Stimulated activated CD8-positive, alpha-beta memory T cell treated with anti-CD3 and anti-CD28 coated beads, Interleukin-7, amount 100 ng/mL, for 1 hour (primary cell): Measurements from ENCODE around the gene FGF14.

Experiments
- DNase-seq, 2 donors: peaks; one replicate each; pipeline ENCODE4 v3.0.0-alpha.2; 2020; ENCODE audit warnings: low read depth in 2 of 2

The FGF14 gene

DNA sequence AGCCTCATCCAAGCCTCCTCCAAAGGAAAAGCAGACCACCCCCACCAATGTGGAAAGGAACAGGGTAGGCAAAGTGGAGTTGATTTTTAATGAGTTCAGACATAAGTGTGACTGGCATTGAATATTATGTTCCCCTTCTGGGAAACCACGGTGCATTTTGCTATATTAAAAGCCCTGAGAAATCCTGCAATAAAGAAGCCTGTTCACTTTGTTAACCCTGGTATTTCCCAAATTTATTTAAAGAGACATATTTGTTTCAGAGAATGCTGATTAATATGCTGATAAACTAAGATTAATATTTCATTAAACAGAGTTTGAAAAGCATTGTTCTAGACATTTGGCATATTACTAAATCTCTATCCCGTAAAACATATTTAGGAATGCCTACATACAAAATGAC is 151.4 kb downstream of the FGF14 start:
- no peak for DNase-seq

DNA sequence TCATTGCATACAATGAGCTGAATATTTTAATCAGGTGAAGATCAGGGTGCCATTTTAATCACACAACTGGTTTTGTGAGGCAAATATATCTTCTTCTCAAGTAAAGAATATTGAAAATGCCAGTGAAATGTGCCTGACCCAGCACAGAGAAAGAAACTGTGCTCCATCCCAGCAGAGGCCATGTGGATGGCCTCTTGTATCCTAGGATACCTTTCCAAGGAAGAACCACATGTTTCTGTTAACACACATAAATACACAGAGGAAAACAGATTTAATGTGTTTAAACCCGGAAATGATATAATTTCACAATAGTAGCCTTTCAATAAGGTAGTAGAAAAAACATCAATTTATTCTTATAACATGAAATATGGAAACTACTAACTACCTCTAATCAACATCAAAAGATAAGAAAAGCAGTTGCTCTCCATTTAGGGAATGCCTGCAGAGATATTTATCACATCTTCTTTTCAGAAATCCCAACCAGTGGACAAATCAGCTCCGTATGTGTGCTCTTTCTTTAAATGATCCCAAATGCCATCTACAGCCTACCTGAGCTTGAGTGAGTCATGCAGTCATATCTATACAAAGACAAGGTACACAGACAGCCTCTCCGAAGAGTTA is 157.1 kb downstream of the FGF14 start:
- no peak for DNase-seq

DNA sequence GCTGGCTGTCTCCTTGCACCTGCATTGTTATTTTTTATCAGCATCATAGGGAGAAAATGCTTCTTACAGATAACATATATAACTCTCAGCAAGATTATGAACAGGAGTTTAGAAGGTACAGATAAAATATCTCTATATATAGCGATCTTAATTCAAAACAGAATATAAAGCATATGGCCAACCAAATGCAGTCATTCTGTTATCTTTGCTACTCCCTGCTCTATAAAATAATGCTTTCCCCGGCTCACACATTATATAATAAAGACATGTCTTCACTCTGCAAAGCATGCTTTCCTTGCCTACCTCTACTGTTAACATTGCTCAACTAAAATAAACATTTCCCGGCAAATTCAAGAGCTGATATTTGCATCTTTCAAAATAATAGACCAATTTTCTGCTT is 161.7 kb downstream of the FGF14 start:
- DNase-seq = no peak

DNA sequence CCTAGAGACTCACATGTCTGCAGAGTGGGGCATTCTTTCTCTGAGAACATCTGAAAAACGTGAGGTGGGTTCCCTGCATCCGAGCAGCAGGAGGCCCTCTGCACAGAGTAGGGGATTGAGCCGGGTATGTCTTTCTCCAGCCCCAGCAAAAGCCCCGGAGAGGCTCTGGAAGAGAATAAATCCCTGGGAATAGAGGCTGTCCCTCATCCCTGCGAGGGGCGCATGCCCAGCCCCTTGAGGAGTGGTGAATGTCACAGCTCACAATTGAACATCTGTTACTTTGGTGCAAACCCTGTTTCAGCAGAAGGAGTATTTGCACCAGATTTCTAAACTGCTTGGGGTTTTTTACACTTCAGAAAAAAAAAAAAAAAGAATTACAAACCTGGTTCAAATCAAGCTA is 164.6 kb downstream of the FGF14 start:
- DNase-seq = no peak

DNA sequence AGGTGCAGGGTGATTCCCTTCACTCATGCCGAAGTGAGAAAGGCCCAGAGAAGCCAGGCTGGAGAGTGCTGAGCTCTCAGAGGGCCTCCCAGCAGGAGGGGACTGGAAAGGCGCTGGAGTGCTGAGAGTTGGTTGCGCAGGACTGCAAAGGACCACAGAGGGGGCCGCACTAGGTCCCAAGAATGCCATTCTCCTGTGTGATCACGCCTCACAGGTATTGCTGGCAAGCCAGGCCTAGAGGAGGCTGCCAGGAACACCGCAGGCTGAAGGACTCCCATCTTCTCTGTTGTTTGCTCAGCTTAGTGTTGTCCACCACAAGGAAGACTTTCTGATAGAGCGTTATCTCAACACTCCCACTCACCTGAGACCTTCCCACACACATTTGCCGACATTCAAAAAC is 165.0 kb downstream of the FGF14 start:
- DNase-seq = no peak

DNA sequence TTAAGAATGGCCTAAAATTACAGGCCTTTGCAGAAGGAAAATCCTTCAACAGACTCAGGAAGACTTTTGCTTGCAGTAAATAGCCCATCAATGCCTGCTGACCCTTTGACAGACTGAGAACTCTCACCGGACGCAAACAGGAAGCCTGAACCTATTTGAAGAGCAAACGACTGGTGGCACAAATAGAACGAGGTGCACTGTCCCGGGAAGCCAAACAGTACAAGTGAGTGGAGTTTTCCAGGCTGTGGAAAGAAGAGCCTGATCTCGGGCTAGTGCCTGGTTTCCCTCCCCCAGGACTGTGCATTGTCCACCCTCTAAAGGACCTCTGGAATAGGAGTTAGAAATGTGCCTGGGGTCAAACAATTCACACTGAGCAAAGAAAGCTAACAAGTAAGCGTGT is 165.5 kb downstream of the FGF14 start:
- no peak for DNase-seq

DNA sequence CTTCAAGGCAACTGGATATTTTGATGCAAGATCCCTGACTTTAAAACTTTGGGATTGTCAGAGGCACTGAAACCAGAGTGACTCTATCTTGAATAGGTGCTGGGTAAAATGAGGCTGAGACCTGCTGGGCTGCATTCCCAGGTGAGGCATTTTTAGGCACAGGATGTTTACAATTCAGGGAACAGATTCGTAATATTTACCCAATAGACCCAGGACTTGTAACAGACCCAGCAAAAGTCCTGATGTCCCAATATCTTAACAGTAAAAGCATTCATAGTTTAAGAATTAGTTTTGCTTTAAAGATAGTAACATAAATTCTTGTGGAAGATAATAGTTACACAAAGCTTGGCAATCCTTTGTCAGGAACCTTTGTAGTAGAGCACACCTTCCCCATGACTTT is 166.2 kb downstream of the FGF14 start:
- DNase-seq = no peak

DNA sequence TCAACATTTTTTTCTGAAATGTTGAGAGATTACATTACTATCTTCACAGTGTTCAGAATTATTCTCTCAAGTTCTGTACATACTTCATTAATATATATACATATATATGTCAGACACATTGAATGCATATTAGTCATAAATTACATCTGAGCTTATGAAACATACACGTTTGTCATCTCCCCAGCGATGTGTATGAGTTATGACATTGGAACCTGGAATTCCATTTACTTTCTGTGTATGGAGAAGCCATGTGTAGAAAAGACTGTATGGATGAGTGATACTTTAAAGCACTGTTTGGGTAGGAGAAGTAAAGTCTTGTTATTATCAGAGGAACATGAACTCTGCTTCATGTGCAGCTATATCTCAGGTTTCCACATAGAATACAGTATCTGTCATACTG is 167.2 kb downstream of the FGF14 start:
- no peak for DNase-seq

DNA sequence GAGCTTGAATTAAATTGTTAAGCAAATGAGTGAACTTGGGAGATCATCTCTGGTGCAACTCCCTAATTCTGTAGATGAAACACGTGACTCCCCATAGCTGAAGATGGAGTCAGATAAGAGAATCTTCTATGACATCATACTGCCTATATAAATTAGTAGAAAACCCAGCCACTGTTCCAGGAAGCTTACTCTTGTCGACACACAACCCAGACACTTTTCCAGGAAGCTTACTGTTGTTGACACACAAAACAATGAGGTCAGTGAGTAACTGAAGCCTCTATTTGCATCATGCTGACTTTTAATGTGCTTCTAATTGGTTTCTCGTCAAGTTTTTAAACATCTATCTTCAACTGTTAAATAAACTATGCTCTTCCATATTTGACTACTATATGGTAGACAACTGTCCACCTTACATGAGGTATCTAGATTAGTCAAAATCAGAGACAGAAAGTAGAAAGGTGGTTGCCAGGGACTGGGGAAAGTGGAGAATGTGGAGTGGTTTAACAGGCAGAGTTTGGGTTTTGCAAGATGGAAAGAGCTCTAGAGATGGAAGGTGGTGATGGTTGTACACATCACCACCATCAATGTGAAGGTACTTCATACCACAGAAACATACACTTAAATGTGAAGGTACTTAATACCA is 168.2 kb downstream of the FGF14 start:
- no peak for DNase-seq

DNA sequence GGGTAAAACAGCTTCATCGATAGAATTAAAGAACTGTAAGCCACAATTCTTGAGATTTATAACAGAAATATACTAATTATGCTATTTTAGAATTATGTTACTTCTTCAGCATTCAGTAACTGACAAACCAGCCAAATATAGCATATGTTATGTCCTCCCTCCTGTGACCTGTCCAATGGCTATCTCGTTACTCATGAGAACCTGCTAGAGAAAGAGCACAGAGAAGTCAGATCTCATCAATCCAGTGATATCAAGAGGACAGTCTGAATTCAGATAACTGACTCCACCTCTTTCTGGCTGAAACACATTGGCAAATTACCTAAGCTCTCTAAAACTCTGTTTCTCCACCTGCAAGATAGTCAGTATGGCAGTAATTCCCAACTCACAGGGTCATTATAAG is 170.4 kb downstream of the FGF14 start:
- DNase-seq = no peak

DNA sequence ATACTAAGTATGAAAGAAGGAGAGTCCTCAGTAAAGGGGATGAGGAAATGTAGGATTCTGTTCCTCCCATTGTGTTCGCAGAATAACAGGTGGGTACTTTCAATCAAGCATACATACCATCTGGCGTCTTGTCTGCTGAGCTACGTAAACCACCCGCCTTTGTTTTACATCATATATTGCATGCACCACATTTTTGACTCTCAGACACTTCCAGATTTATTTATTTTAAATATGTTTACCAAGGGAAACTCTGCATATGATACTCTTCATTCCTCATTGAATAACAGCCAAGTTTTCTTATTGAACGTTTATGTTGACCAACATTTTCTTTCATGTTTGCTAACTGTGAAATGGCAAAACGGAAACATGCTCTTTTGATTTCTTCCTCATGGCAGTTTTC is 174.1 kb downstream of the FGF14 start:
- DNase-seq = no peak

DNA sequence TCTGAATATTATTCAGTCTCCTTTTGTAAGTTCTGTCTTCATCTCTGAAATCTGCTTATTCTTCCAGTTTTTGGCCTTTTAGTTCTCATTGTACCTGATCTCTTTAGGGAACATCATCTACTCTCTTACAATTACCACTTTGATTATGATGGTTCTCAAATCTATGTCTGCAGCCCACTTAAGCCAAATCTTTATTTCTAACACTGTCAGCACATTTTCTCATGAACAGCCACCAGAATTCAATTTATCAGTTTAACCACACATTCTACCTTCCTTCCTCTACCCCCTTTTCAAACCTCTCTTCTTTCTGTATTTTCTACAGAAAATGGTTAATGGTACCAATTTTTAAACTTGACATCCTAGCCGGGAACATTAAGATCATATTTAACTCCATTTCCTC is 175.3 kb downstream of the FGF14 start:
- no peak for DNase-seq

DNA sequence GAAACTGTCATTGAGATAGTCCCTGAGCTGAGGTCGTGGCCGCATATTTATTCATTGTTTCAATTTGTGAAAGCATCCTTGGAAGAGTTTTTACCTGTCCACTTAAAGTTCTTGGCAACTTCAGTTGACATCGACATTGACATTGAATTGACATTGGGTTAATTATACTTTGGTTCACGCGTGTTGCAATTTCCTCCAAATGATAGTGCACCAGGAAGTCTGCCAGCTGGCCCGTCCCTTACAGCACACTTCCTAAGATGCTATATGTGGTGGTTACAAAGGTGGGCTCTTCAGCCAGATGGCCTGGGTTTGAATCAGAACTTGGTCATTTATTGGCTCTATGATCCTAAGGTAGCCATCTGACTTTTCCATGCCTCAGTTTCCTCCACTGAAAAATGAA is 176.0 kb downstream of the FGF14 start:
- DNase-seq = no peak

DNA sequence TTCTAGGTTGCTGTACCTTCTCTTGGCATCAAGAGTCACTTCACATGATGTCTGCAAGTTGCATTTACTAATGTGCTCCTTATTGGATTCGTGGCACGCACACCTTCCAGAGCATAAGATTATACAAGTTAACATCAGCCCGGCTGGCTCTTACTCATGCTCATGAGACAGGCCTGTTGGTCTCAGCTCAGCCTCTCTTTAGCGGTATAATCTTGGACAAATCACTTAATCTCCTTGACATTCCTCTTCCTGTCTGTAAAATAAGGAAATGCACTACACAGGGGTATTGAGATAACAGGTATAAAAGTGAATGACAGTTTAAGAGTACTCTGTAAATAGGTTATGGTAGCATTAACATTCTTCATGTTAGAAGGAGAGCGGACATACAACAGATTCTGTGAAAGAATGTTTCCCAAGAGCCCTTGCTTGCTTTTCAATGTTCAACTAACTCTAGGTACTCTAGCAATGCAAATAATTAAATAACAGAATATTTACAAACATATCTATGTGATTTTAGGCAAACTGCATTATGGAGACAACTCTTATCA is 181.1 kb downstream of the FGF14 start:
- no peak for DNase-seq

DNA sequence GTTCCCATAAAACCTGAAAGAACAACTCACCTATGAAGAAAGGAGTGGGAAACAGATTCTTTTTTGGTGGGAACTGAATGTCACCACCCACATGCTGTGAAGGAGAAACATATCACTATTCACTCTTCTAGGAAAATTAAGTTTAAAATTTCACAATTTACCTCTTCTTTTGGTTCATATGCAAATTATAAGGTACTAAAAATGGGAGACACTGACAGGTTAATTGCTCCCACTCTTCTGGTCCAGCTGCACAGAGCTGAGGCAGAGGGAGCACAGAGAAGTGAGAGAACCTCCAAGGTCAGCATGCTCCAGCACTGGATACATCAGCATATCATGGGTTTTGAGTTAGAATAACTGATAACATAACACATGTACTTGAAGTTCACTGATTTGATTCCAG is 186.9 kb downstream of the FGF14 start:
- DNase-seq = no peak

DNA sequence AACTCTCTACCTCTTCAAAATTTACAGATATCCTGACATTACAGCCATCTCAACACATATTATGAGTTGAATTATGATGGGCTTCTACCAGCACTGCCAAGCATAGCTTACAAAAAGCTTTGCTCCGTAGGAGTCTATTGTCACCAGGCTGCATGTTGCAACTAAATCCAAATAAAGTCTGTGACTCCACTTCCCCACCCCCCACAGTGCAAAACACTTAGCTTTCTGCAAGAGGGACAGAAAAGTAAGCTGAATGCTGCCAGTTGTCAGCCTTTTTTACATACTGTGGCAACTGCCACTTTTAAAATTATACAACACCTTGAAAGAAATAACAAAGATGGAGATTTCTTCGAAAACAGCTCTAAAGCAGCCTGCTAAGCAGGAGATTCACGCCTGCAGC is 189.1 kb downstream of the FGF14 start:
- DNase-seq = no peak

DNA sequence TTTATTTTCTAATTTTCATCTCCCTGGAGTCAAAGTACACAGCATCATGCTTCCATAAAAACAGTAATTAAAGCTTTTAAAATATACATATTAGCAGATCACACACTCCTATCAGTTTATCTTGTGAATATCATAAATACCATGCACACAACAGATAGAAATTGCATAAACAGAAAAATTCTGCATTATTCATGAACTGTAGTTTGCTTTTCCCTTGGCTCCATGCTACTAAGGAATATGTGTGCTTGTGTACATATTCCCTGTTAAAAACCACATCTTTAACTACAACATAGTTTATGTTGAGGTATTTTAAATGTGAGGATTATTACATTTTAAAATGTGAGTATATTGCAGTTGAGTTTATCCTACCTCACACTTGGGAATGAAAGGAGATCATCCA is 193.5 kb downstream of the FGF14 start:
- no peak for DNase-seq

DNA sequence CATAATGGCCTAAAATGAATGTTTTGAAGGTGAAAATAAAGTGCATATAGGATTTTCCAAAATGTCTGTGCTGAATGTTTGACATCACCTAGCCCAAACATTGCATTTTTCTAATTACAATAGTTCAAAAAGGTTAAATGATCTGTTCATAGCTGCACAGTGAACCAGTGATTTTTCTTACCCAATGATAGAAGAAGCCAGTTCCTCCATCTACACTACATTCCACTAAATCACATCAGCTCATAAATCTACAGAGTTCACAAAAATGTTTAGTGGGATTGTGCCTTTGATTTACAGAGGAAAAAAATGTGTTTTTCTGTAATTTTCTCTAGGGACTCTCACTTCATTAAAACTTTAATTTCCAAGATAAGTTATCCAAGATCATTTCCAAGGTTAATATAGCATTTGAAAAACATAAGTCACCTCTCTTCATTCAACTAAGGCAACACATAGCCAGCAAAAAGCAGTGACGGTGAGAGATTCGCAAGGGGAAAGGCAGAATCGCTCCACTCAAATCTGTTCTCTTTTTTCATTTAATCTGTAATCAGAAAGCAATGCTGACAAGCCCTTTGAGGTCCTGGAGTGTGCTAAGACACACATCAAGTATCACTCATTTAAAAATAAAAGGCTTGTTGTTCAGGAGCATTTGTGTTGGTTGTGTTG is 194.0 kb downstream of the FGF14 start:
- DNase-seq = no peak

DNA sequence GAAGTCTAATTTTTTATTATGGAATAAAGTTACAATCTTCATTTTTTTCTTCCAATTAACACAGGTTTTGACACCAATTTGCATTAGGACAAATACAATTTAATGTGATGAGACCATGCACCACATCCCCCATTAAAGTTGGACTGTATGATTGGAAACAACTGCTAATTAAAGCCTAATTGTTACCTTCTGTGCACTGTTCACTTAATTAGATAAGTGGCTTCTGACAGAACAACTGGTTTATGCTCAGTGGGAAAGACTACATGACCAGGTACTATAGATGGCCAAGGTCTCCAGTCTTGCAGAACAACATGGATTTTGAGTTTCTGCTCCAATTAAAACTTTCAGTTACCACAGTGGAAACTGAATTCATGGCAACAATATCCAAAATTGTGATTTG is 198.1 kb downstream of the FGF14 start:
- DNase-seq = no peak

DNA sequence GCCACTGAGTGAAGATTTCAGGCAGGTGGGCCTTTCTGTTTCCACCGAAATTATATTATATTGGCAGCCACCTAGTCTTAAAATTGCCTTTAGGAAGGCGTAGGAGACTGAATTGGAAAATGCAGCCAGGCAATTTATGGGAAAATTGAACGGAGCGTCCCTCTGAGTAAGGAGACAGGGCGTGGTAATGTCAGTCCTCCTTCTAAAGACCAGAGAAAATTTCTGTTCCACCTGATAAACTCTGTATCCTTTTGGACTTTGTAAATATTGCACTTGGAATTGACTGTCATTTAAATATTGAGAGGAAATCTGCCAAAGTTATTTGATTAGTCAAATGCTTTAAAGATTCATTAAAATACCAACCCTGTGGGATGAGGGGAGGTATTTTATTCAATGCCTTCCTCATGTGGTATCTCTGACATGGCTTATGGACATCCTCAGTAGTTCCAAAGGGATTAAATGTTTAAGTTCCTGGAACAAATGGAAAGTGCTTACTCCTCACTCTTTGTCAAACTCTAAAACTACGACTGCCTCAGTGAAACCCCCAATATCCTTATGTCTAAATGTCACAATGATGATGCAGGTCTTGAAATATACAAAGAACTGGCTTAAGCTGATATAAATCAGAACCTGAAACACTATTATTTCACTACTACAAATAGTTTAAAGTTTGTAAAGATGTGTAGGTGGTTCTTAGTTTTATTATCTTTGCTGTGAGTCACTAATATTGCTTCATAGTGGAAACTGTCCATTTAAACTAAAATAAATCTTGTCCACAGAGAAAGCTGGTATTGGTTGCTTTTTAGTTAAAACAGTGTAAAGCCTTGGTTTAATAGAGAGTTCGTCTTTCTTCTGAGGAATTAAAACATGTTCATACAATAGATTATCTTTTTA is 203.2 kb downstream of the FGF14 start:
- no peak for DNase-seq

DNA sequence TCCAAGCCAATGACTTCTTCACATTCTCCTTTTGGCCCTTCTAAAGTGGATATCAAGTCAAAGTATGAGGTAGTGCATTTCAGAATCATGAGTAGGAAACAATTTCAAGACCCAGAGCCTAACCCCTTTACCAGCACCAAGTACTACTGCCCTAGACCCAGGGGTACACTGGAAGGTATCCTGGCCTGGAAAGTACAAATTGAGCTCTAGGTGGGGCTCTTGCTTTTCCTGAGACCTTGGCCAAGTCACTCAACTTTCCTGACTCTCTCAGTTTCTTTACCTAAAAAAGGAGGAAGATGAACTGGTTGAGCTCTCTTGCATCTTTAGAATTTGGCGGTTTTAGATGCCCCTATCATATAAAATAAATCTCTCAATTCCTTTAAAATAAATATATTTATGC is 204.7 kb downstream of the FGF14 start:
- no peak for DNase-seq
